Lung (tissue), 12 donors: ENCODE results near the gene GEN1. TPM values are rescaled to one million over a fixed set of nuclear protein-coding genes. Genes with fewer than 3 reads are reported as not detected.

Experiments used
- ATAC-seq: fragments of 200-7000 bp; cut with Tn5 transposase; one replicate; pipeline ENCODE4 v1.9.1; 2020; ENCODE audit warnings: moderate number of reproducible peaks; ENCODE audit not compliant: insufficient read depth, low FRiP score
- DNase-seq, 3 donors: peaks; one replicate each; pipeline ENCODE4 v3.0.0-alpha.2; 2013 to 2017
- H3K27ac ChIP-seq, 2 donors: one replicate each; pipeline ENCODE4 v1.5.1; 2013; ENCODE audit warnings: mild to moderate bottlenecking in 2 of 2, moderate library complexity in 2 of 2, control low read depth in 1 of 2, inconsistent platforms in 1 of 2, low read depth in 1 of 2, low read length in 1 of 2
- H3K27me3 ChIP-seq, 3 donors: one replicate each; pipeline ENCODE4 v1.5.1; 2013; ENCODE audit warnings: low read length in 2 of 3; ENCODE audit not compliant: control insufficient read depth in 3 of 3, insufficient read depth in 3 of 3
- H3K36me3 ChIP-seq, 4 donors: one replicate each; pipeline ENCODE4 v1.5.1; 2013; ENCODE audit warnings: low read length in 4 of 4, mild to moderate bottlenecking in 1 of 4, moderate library complexity in 1 of 4; ENCODE audit not compliant: control insufficient read depth in 4 of 4, insufficient read depth in 4 of 4
- H3K4me1 ChIP-seq, 5 donors: one replicate each; pipeline ENCODE4 v1.5.1; 2013; ENCODE audit warnings: low read length in 5 of 5, mild to moderate bottlenecking in 2 of 5, moderate library complexity in 1 of 5; ENCODE audit not compliant: control insufficient read depth in 5 of 5, insufficient read depth in 5 of 5
- H3K4me3 ChIP-seq: one replicate; pipeline ENCODE4 v1.5.1; 2013; ENCODE audit warnings: mild to moderate bottlenecking, control low read depth, moderate library complexity
- H3K9ac ChIP-seq, 2 donors: one replicate each; pipeline ENCODE4 v1.5.1; 2013; ENCODE audit warnings: low read length in 2 of 2, control low read depth in 1 of 2; ENCODE audit not compliant: insufficient read depth in 1 of 2
- H3K9me3 ChIP-seq, 4 donors: one replicate each; pipeline ENCODE4 v1.5.1; 2013; ENCODE audit warnings: low read length in 3 of 4, mild to moderate bottlenecking in 1 of 4, moderate library complexity in 1 of 4; ENCODE audit not compliant: control insufficient read depth in 4 of 4, insufficient read depth in 3 of 4
- WGBS, 2 donors: extraction: QIAGEN DNeasy Blood & Tissue Kit; methylation state at CpG; one replicate each; pipeline ENCODE4 v1.1.7; 2013; 5-methylcytosine and 5-hydroxymethylcytosine counted together
- polyA plus RNA-seq, 2 donors: library from polyadenylated mRNA; stranded (reverse); fragments of 200-250 nt; gene quantifications; one replicate each; pipeline ENCODE4 v1.2.1, GENCODE V29; 2013
- total RNA-seq, 2 donors: library from RNA; depleted of rRNA in 1 of 2; stranded (reverse); fragments of >200 nt in 1 of 2; gene quantifications; one replicate each; pipeline ENCODE4 v1.2.1, GENCODE V29; 2014 to 2021
- TF ChIP-seq, protein P1 (sequence below): IDR thresholded peaks from 2 replicates; pipeline ENCODE4 v1.5.1; 2012; ENCODE audit warnings: mild to moderate bottlenecking; ENCODE audit errors: control extremely low read depth, extremely low read depth
- donor health status: control.
- donor health status: control.
- donor health status: Bipolar disorder and iron deficiency.
- donor health status: healthy.
- donor health status: DM: yes; HTN: yes; CAD: no.

Gene GEN1
- total and polyA plus RNA-seq, 4 donors: 1.8 to 10.6 (median 4.0) TPM

DNA sequence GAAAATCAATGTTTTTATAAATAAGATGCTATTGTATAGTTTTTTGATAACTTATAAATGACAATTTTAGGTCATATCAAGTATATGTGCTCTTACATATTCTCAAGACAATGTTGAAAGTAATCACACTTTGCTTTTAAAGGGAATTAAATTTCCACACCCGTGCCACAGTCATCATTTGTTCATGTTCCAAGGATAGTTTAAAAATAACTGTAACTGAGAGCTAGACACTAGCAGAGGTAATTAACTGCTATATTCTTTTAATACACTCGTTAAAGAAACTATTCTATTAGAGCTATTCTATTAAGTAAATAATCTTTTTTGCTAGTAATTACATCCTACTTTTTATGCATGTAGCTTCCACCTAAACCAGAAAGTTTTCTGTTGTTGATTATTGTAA, 18.0 kb downstream of the GEN1 start:
- peaks cover 2 to 10% (median 6%) of the 10 kb centered on the region in 4 donors for H3K36me3 ChIP-seq
- 95 to 99% methylated on average over 2 of the region's 2 CpGs for WGBS, 2 donors
- no peak overlapping the region for H3K9ac ChIP-seq
- TF ChIP-seq, protein P1, sequence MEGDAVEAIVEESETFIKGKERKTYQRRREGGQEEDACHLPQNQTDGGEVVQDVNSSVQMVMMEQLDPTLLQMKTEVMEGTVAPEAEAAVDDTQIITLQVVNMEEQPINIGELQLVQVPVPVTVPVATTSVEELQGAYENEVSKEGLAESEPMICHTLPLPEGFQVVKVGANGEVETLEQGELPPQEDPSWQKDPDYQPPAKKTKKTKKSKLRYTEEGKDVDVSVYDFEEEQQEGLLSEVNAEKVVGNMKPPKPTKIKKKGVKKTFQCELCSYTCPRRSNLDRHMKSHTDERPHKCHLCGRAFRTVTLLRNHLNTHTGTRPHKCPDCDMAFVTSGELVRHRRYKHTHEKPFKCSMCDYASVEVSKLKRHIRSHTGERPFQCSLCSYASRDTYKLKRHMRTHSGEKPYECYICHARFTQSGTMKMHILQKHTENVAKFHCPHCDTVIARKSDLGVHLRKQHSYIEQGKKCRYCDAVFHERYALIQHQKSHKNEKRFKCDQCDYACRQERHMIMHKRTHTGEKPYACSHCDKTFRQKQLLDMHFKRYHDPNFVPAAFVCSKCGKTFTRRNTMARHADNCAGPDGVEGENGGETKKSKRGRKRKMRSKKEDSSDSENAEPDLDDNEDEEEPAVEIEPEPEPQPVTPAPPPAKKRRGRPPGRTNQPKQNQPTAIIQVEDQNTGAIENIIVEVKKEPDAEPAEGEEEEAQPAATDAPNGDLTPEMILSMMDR: no peak
- H3K9me3 ChIP-seq: no peaks in the 10 kb centered on the region
- no peaks in the 10 kb centered on the region for H3K27me3 ChIP-seq
- peaks cover 0 to 2% (median 0%) of the 10 kb centered on the region in 5 donors for H3K4me1 ChIP-seq
- H3K4me3 ChIP-seq: no peak overlapping the region
- ATAC-seq: no peak
- H3K27ac ChIP-seq: no peak overlapping the region
- no peak for DNase-seq

DNA sequence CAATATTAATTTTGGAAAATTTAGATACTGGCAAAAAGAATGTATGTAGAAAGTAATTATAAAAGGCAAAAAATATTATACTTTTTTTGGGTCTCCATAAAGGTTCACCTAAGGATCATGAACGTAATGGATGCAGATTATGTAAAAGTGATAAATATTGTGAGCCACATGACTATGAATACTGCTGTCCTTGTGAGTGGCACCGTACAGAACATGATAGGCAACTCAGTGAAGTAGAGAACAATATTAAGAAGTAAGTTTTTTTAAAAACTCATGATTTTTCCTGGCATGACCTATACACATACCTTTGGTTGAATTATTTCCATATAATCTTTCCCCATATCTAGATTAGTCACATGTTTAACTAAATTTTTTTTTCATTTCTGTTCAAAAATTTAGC, 18.6 kb downstream of the GEN1 start:
- peaks cover 0 to 2% (median 0%) of the 10 kb centered on the region in 5 donors for H3K4me1 ChIP-seq
- 94 to 95% methylated on average over 2 of the region's 2 CpGs for WGBS, 2 donors
- no peak overlapping the region for H3K27ac ChIP-seq
- TF ChIP-seq, protein P1: no peak
- DNase-seq (no peak), ATAC-seq (no peak)
- H3K27me3 ChIP-seq: no peaks in the 10 kb centered on the region
- no peak overlapping the region for H3K9ac ChIP-seq
- peaks cover 2 to 10% (median 6%) of the 10 kb centered on the region in 4 donors for H3K36me3 ChIP-seq
- no peak overlapping the region for H3K4me3 ChIP-seq
- H3K9me3 ChIP-seq: no peaks in the 10 kb centered on the region

DNA sequence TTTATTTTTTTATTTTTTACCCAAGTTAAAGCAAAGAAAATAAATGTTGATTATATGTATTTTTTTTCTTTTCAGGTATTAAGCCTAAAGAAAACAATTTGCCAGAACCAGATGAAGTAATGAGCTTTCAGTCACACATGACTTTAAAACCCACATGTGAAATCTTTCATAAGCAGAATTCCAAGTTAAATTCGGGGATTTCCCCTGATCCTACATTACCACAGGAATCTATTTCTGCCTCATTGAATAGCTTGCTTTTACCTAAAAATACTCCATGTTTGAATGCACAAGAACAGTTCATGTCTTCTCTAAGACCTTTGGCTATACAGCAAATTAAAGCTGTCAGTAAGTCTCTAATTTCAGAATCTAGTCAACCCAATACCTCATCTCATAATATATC, 26.6 kb downstream of the GEN1 start:
- no peak overlapping the region for H3K4me3 ChIP-seq
- no peak for ATAC-seq
- peaks cover 0 to 10% (median 0%) of the 10 kb centered on the region in 5 donors for H3K4me1 ChIP-seq
- no peaks in the 10 kb centered on the region for H3K27me3 ChIP-seq
- H3K36me3 ChIP-seq: peaks cover 0 to 12% (median 1%) of the 10 kb centered on the region in 4 donors
- 82 to 94% methylated on average over 1 of the region's 1 CpG for WGBS, 2 donors
- DNase-seq: no peak
- TF ChIP-seq, protein P1: no peak
- H3K9ac ChIP-seq: no peak overlapping the region
- no peak overlapping the region for H3K27ac ChIP-seq
- H3K9me3 ChIP-seq: no peaks in the 10 kb centered on the region

DNA sequence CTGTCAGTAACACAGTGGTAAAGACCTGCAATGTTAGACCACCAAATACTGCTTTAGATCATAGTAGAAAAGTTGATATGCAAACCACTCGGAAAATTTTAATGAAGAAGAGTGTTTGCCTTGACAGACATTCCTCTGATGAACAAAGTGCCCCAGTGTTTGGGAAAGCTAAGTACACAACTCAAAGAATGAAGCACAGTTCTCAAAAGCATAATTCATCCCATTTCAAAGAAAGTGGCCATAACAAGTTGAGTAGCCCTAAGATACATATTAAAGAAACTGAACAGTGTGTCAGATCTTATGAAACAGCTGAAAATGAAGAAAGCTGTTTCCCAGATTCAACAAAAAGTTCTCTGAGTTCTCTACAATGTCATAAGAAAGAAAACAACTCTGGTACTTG, 27.5 kb downstream of the GEN1 start:
- Histone ChIP-seq H3K27me3 (no peaks in the 10 kb centered on the region), H3K4me3 (no peak overlapping the region), H3K9ac (no peak overlapping the region), H3K4me1 (peaks cover 0 to 10% (median 0%) of the 10 kb centered on the region in 5 donors), H3K9me3 (no peaks in the 10 kb centered on the region), H3K27ac (no peak overlapping the region), H3K36me3 (peaks cover 0 to 12% (median 1%) of the 10 kb centered on the region in 4 donors)
- TF ChIP-seq, protein P1: no peak
- 81 to 94% methylated on average over 1 of the region's 1 CpG for WGBS, 2 donors
- DNase-seq: peak in 1 of 3 donors; percentile 32
- ATAC-seq: no peak
